Activated CD4-positive, alpha-beta T cell treated with anti-CD3 and anti-CD28 coated beads for 36 hours (primary cell): Measurements from ENCODE around the gene PCGF5. TPM values are rescaled to one million over a fixed set of nuclear protein-coding genes. Genes with fewer than 3 reads are reported as not detected.
A peak's percentile ranks its signal among the peaks of the same experiment; 100 is the strongest.
"Not testable (repeated sequence)": the region's sequence is repeated elsewhere in the genome, so short reads cannot be mapped to it uniquely, and the experiment has no call there.

Experiments used
- ATAC-seq: fragments of 200-7000 bp; cut with Tn5 transposase; one replicate; pipeline ENCODE4 v1.10.0; 2021; ENCODE audit warnings: mild to moderate bottlenecking, moderate library complexity
- CTCF ChIA-PET: fragments of 350-600 bp; sonication (Branson Sonifier 250); formaldehyde crosslinking; loops from one replicate; lab custom pipeline; 2021; ENCODE audit warnings: antibody characterized with exemption; lab: Charles Lee
- POLR2A ChIA-PET: fragments of 350-600 bp; sonication (Branson Sonifier 250); formaldehyde crosslinking; loops from one replicate; lab custom pipeline; 2021; ENCODE audit warnings: antibody characterized with exemption, inconsistent platforms; lab: Charles Lee
- DNase-seq: peaks from one replicate; pipeline ENCODE4 v3.0.0-alpha.2; 2020
- H3K27ac Mint-ChIP-seq: one replicate; pipeline ENCODE4 v1.8.0; 2021; ENCODE audit warnings: mixed read lengths
- H3K27me3 Mint-ChIP-seq: one replicate; pipeline ENCODE4 v1.8.0; 2021; ENCODE audit warnings: mixed read lengths
- H3K36me3 Mint-ChIP-seq: one replicate; pipeline ENCODE4 v1.8.0; 2021; ENCODE audit warnings: low read depth, mixed read lengths
- H3K4me1 Mint-ChIP-seq: one replicate; pipeline ENCODE4 v1.8.0; 2021; ENCODE audit warnings: mixed read lengths
- H3K4me3 Mint-ChIP-seq: one replicate; pipeline ENCODE4 v1.8.0; 2021; ENCODE audit warnings: mild to moderate bottlenecking, moderate library complexity, mixed read lengths
- H3K9me3 Mint-ChIP-seq: one replicate; pipeline ENCODE4 v1.8.0; 2021; ENCODE audit warnings: low read depth, mixed read lengths
- intact Hi-C, 2 experiments: fragments of 100-400 bp; cut with DNase I in 1 of 2; cut with micrococcal nuclease in 1 of 2; formaldehyde crosslinking; loops; one replicate each; pipeline versions ENCODE4 v1.14.2 to v1.15.1; 2022 to 2024; cut with DNase I, micrococcal nuclease
- total RNA-seq, 2 experiments: library from RNA; stranded (reverse); gene quantifications; one replicate each; pipeline ENCODE4 v1.2.3, GENCODE V29; 2021

The PCGF5 gene
- total RNA-seq, 2 experiments from 2014 or later: 36.5 to 44.3 TPM

DNA sequence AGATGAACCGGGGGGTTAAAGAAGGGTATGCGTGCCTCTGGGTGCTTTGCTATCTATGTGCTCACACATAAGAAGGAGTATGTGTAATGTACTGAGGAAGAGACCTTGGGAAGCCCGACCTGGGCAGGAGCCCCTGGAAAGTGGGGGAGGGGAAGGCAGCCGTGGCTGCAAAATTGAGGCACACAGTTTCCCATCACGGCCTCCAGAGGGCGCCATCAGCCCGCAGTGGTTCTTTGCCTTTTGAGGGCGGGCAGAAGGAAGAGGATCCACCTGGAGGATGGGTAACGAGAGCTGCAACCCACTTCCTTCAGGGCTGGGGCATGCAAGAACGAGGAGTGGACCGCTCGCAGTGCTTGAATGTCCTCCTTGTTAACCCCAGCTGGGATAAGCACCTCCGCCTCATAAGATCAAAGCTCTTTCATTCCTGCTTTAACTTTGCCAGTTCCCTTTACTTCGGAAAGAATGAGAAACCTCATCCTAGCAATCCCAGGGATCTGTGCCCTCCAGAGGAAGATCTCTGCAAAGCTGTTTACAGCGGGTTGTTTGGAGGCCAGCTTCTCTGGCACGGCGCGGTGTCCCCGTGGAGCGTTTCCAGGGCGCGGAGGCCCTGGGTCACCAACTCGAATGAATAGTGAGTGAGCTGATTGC is 77.9 kb downstream of the PCGF5 start:
- Mint-ChIP-seq H3K9me3 (no peaks in the 10 kb centered on the region), H3K36me3 (no peaks in the 10 kb centered on the region), H3K27me3 (no peaks in the 10 kb centered on the region), H3K4me1 (peaks cover 9% of the 10 kb centered on the region), H3K4me3 (peak overlapping the region; percentile 61), H3K27ac (peak overlapping the region; percentile 22)
- POLR2A ChIA-PET: interaction anchor here (0.5 kb wide), 1 partner anchor 613 kb away, joined by 3 read pairs; no protein-coding TSS in a partner anchor
- DNase-seq (peak; percentile 91), ATAC-seq (peak; percentile 98)
- CTCF ChIA-PET: interaction anchor here (0.5 to 7.3 kb wide), 58 partner anchors 9 to 1765 kb away, joined by 3 to 127 read pairs (median 5); partner anchors contain the start of genes BTAF1 and PPP1R3C
- intact Hi-C loops: loop anchor here (1.0 to 5.0 kb wide), 11 partner anchors 37 to 614 kb away; partner anchors contain the start of gene HECTD2 (in 2 of the 2)

DNA sequence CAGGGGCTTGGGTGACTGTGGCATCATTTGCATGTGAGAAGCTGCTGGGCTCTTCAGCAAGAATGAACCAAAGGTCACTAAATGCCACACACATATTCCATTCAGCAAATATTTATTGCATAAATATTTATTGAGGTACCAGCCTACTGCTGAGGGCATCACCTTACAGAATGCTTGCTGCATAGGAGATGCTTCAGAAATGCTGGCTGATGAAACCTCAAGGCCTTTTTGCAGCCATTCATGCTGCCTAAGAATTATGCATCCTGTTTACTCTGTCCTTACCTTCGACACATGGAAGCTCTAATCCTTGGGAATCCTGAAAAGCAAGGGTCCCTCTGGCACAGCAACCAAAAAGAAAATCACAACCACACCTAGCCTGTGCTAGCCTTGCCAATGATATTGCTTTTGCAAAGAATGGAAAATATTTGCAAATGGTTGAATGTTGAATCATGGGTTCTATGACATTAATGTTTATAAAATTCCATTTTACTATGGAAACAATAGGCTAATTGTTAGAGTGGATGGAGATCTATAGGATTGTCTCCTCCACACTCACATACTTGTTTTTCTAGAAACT is 79.6 kb downstream of the PCGF5 start:
- Mint-ChIP-seq H3K36me3 (no peaks in the 10 kb centered on the region), H3K9me3 (no peaks in the 10 kb centered on the region)

DNA sequence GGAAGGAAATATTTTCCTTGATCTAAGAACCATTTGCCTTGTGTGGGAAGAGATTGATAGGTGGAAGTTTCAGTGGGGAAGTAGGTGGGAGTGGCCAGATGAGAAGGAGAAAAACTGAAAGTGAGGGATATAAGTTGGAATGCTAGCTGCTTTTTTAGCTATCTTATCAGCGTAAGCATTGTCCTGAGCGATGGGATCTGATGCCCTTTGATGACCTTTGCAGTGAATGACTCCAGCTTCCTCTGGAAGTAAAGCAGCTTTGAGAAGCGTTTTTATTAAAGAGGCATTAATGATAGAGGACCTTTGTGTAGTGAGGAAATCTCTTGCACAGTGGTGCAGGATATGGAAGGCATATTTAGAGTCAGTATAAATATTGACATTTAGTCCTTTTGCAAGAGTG is 82.5 kb downstream of the PCGF5 start:
- H3K27me3 Mint-ChIP-seq, POLR2A ChIA-PET, H3K4me1 Mint-ChIP-seq, DNase-seq, H3K9me3 Mint-ChIP-seq, H3K36me3 Mint-ChIP-seq, ATAC-seq, H3K27ac Mint-ChIP-seq, intact Hi-C loops, H3K4me3 Mint-ChIP-seq: not testable (repeated sequence)
- CTCF ChIA-PET: interaction anchor here (0.6 kb wide), 1 partner anchor 52 kb away, joined by 3 read pairs; no protein-coding TSS in a partner anchor

More for the DNA sequence above, 79.6 kb downstream of the PCGF5 start:
- ChIA-PET CTCF (interaction anchor here (0.7 to 7.3 kb wide), 8 partner anchors 16 to 612 kb away, joined by 3 to 127 read pairs (median 5); partner anchors contain the start of gene PPP1R3C), POLR2A (no interaction called here)
- no peak for DNase-seq
- no peak overlapping the region for H3K4me3 Mint-ChIP-seq
- no peaks in the 10 kb centered on the region for H3K27me3 Mint-ChIP-seq
- peaks cover 9% of the 10 kb centered on the region for H3K4me1 Mint-ChIP-seq
- intact Hi-C loops: loop anchor here in 1 of 2 experiments (2.0 to 5.0 kb wide), 3 partner anchors 252 to 613 kb away; no protein-coding TSS in a partner anchor
- no peak for ATAC-seq
- no peak overlapping the region for H3K27ac Mint-ChIP-seq

DNA sequence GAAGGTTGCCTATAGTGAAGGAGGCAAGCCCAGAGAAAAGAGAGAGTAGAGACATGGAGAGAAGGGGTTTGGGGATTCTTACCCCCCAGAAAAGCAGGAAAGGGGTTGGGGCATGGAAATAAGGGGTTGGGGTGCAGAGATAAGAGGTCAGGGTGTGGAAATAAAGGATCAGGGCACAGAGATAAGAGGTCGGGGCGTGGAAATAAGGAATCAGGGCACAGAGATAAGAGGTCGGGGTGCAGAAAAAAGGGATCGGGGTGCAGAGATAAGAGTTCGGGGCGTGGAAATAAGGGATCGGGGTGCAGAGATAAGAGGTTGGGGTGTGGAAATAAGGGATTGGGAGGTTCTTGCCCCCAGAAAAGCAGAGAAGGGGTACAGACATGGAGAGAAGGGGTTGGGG is 85.5 kb downstream of the PCGF5 start:
- H3K27ac Mint-ChIP-seq, H3K4me1 Mint-ChIP-seq, DNase-seq, intact Hi-C loops, POLR2A ChIA-PET, CTCF ChIA-PET, H3K36me3 Mint-ChIP-seq, ATAC-seq, H3K9me3 Mint-ChIP-seq, H3K4me3 Mint-ChIP-seq, H3K27me3 Mint-ChIP-seq: not testable (repeated sequence)

DNA sequence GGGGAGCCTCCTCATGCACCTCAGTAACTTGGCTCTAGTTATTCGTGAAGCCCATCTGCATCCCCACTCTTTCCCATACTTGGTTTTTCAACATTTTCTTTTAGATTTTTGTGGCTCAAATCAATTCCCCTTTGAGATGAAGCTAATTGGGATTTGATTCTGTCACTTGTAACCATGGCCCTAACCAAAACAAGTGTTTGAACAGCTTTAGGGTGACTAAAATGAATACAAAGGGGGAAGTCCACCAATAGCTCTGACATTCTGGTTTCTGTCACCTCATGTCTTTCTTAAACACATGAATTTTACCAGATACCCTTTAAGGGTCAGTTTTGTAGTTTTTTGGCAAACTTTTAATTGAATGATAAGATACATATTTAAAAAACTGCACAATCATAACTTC is 87.0 kb downstream of the PCGF5 start:
- Mint-ChIP-seq H3K36me3 (no peaks in the 10 kb centered on the region), H3K27ac (no peak overlapping the region), H3K9me3 (no peaks in the 10 kb centered on the region), H3K4me3 (no peak overlapping the region), H3K4me1 (no peaks in the 10 kb centered on the region), H3K27me3 (peaks cover 11% of the 10 kb centered on the region)
- intact Hi-C loops: no loop called here
- ATAC-seq (peak; percentile 30), DNase-seq (no peak)
- CTCF ChIA-PET: interaction anchor here (0.9 to 2.8 kb wide), 2 partner anchors 9 to 36 kb away, joined by 3 to 26 read pairs; no protein-coding TSS in a partner anchor
- POLR2A ChIA-PET: no interaction called here

DNA sequence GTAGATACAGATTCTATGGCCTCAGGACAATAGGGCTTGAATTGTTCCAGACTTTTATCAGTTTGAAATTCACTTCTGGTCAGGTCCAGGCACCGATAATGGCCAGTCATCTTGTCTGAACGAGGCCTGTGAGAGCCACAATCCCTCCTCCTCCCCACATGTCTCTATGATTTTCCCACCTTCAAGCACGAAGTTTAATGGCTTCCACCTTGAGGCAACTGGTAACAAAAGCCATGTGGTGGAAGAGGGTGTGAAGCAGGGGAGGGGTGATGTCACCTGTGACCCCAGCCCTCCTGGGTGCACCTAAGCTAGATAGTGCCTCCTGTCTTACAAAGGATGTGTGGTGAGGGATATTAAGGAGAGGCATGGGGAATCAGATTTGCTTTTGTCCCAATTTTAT is 89.2 kb downstream of the PCGF5 start:
- H3K4me3 Mint-ChIP-seq: no peak overlapping the region
- intact Hi-C loops: no loop called here
- H3K4me1 Mint-ChIP-seq: peaks cover 11% of the 10 kb centered on the region
- H3K27me3 Mint-ChIP-seq: peaks cover 13% of the 10 kb centered on the region
- POLR2A ChIA-PET: no interaction called here
- H3K36me3 Mint-ChIP-seq: no peaks in the 10 kb centered on the region
- CTCF ChIA-PET: interaction anchor here (0.6 to 2.8 kb wide), 3 partner anchors 11 to 398 kb away, joined by 5 to 26 read pairs (median 9); no protein-coding TSS in a partner anchor
- ATAC-seq: no peak
- H3K27ac Mint-ChIP-seq: no peak overlapping the region
- DNase-seq: no peak
- H3K9me3 Mint-ChIP-seq: no peaks in the 10 kb centered on the region

DNA sequence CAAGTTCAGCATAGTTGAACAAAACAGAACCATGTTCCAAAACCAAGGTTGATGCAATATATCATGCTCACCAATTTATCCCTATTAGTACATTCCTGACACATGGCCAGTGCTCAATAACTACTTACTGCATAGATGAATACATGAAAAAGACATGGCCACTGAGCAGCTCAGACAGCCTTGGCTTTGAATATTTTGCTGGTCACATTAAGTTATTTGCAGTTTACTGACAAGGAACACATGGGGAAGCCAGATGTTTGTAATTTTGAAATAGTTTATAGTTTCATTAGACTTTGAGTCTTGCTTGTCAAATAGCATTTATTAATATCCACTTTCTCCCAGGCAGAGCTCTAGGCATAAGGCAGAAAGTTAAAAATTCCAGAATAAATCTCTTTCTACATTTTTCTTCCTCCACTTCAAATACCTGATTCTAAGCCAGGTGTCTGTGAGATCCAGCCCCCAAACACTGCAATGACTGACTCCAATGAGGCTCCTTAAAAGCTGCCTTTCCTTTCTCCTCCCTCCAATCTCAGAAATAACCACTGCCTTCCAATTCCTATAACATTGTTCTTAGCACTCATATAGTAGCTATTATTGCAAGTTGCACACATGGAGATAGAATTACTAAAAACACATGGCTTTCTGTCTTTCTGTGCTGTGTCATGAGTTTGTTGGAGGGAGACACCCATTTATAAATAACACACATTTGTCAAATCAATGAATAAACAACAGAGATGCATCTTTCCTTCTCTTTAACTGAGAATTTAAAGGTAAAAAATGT is 91.3 kb downstream of the PCGF5 start:
- Mint-ChIP-seq H3K9me3 (no peaks in the 10 kb centered on the region), H3K4me3 (no peak overlapping the region), H3K4me1 (peaks cover 11% of the 10 kb centered on the region), H3K27me3 (peaks cover 13% of the 10 kb centered on the region), H3K27ac (no peak overlapping the region), H3K36me3 (no peaks in the 10 kb centered on the region)
- intact Hi-C loops: no loop called here
- DNase-seq (no peak), ATAC-seq (no peak)
- CTCF ChIA-PET: interaction anchor here (0.7 to 2.7 kb wide), 2 partner anchors 13 to 59 kb away, joined by 3 to 12 read pairs; no protein-coding TSS in a partner anchor
- POLR2A ChIA-PET: no interaction called here

DNA sequence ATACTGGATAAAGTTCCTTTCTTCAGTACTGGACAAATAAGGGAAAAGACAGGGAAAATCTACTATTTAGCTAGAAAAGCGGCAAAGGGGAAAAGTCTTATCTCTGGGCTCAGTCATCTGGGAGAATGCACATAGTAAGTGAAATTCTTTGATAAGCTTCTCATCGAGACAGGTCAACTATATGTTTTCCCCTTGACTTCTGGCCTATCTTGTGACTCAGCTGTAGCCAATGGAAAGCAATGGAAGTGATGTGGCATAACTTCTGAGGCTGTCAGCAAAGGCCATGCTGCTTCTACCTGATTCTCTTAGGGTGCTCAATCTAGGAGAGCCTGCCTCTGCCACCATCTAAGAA is 91.9 kb downstream of the PCGF5 start:
- ATAC-seq: no peak
- H3K27ac Mint-ChIP-seq: no peak overlapping the region
- ChIA-PET POLR2A (no interaction called here), CTCF (interaction anchor here (2.7 kb wide), 1 partner anchor 14 kb away, joined by 12 read pairs; no protein-coding TSS in a partner anchor)
- intact Hi-C loops: no loop called here
- peaks cover 11% of the 10 kb centered on the region for H3K4me1 Mint-ChIP-seq
- H3K36me3 Mint-ChIP-seq: no peaks in the 10 kb centered on the region
- no peak for DNase-seq
- H3K4me3 Mint-ChIP-seq: no peak overlapping the region
- H3K27me3 Mint-ChIP-seq: peaks cover 13% of the 10 kb centered on the region
- H3K9me3 Mint-ChIP-seq: no peaks in the 10 kb centered on the region

DNA sequence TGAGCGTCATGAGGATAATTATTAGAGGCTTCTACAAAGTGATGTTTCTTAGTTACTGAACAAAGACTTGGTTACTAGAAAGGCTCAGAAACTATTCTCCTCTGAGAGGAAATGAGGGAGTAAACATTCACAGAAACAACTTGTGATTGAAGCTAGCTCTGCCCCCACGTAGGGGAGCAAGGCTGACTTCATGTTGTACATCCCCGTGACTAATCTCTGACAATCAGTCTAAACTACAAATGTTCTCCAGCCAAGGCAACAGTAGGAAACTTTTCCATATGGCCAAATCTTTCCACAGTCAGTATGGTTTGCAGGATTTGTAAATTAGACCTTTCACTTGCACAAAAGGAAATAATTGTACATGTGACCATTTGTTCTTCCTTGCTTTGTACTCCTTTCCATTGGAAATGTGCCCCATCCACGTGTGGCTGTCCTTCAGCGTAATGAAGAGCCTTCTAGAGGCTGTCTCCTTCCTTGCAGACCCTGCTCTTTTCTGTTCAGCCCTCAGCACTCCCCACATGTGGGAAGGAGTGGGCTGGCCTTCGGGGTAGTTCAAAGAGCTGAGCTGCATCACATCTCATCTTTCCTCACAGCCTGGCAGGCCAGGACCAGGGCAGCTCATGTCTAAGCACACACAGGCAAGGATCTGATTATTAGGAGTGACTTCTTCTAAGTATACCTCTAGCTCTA is 93.5 kb downstream of the PCGF5 start:
- Mint-ChIP-seq H3K9me3 (no peaks in the 10 kb centered on the region), H3K27me3 (peaks cover 16% of the 10 kb centered on the region), H3K4me3 (no peak overlapping the region), H3K4me1 (peaks cover 11% of the 10 kb centered on the region), H3K27ac (peak overlapping the region; percentile 84), H3K36me3 (no peaks in the 10 kb centered on the region)
- ChIA-PET CTCF (interaction anchor here (0.5 to 2.7 kb wide), 3 partner anchors 15 to 1086 kb away, joined by 3 to 12 read pairs (median 6); no protein-coding TSS in a partner anchor), POLR2A (no interaction called here)
- DNase-seq: peak; percentile 50
- intact Hi-C loops: no loop called here
- peak; percentile 96 for ATAC-seq

DNA sequence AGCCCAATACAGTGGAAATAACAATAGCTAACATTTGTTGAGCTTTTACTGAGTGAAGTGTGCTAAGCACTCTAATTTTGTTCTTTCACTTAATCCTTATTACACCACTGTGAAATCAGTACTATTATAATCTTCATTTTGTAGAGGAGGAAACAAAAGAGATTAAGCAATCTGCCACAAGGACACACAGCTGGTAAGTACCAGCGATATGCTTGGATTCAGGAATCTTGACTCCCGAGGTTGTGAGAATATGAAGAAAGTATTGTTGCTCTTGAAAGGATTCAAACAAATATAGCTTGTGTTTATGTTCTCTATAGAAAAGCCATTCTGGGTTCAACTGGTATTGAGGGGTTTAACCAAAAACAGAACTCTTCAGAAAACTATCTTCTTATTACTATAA is 96.0 kb downstream of the PCGF5 start:
- intact Hi-C loops: no loop called here
- DNase-seq (no peak), ATAC-seq (no peak)
- H3K4me1 Mint-ChIP-seq: peaks cover 11% of the 10 kb centered on the region
- ChIA-PET POLR2A (no interaction called here), CTCF (interaction anchor here (0.8 to 1.3 kb wide), 4 partner anchors 13 to 22 kb away, joined by 3 to 4 read pairs (median 3); no protein-coding TSS in a partner anchor)
- H3K27me3 Mint-ChIP-seq: peaks cover 8% of the 10 kb centered on the region
- H3K27ac Mint-ChIP-seq: no peak overlapping the region
- H3K4me3 Mint-ChIP-seq: no peak overlapping the region
- H3K36me3 Mint-ChIP-seq: no peaks in the 10 kb centered on the region
- no peaks in the 10 kb centered on the region for H3K9me3 Mint-ChIP-seq
